DND-41 (cell line): ENCODE measurements around the gene HDGFL3.

Experiments
- EZH2 ChIP-seq: IDR thresholded peaks from 3 replicates; pipeline ENCODE4 v1.6.1; 2012; ENCODE audit warnings: borderline replicate concordance, low read depth, mild to moderate bottlenecking, moderate library complexity, low read length, inconsistent platforms; ENCODE audit not compliant: severe bottlenecking
- TF ChIP-seq, protein P1 (sequence below): IDR thresholded peaks from 2 replicates; pipeline ENCODE4 v1.5.1; 2012; ENCODE audit warnings: borderline replicate concordance, low read length, moderate library complexity, mild to moderate bottlenecking; ENCODE audit not compliant: poor library complexity, severe bottlenecking; ENCODE audit errors: extremely low read depth

DNA sequence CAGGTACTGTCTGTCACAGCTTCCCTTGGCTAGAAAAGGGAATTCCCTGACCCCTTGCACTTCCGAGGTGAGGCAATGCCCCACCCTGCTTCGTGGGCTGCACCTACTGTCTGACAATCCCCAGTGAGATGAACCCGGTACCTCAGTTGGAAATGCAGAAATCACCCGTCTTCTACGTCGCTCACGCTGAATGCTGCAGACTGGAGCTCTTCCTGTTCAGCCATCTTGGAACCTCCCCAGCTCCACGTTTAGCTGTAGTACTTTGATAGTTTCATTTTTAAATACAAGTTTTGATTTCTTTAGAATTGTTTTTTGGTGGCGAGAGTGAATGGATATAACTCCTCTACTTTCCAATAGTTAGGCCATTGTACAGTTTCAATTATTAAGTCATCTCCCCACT lies 17.8 kb upstream of the HDGFL3 start:
- TF ChIP-seq, protein P1, sequence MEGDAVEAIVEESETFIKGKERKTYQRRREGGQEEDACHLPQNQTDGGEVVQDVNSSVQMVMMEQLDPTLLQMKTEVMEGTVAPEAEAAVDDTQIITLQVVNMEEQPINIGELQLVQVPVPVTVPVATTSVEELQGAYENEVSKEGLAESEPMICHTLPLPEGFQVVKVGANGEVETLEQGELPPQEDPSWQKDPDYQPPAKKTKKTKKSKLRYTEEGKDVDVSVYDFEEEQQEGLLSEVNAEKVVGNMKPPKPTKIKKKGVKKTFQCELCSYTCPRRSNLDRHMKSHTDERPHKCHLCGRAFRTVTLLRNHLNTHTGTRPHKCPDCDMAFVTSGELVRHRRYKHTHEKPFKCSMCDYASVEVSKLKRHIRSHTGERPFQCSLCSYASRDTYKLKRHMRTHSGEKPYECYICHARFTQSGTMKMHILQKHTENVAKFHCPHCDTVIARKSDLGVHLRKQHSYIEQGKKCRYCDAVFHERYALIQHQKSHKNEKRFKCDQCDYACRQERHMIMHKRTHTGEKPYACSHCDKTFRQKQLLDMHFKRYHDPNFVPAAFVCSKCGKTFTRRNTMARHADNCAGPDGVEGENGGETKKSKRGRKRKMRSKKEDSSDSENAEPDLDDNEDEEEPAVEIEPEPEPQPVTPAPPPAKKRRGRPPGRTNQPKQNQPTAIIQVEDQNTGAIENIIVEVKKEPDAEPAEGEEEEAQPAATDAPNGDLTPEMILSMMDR, result no peak
- no peak for TF ChIP-seq EZH2
